ENCODE measurements around the gene GNG3. TPM values are rescaled to one million over a fixed set of nuclear protein-coding genes. Genes with fewer than 3 reads are reported as not detected.

The GNG3 gene
- total and polyA plus RNA-seq, 2 of the 8 experiments (the other 6 are each of a cell fraction or from before 2014, with no cell fraction given), result 4.9 to 12.1 TPM

DNA sequence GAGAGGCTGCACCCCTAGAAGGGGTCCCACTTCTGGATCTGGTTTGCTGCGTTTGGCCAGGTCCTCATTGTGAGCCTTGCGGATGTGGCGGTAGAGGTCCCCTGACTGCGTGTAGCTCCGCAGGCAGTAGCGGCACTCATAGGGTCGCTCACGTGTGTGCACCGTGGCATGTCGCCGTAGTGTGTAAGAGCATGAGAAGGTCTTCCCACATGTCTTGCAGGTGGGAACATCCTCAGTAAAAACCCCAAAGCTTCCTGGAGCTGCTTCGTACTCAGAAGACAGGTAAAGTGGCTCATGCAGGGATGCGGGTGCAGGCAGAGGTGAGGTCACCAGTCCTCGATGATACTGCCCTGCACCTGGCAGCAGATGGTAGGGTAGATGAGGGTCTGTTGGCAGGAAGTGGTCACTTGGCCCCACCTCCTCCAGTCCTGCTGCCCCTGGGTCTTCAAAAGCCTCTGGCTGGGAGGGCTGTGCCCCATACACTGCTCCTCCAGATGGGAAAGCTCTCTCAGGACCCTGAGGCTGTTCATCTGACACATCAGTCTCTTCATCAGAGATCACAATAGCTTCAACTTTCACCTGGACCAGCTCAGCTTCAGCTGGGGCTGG is 44.8 kb downstream of the GNG3 start (continued):
- TF ChIP-seq, protein P1, sequence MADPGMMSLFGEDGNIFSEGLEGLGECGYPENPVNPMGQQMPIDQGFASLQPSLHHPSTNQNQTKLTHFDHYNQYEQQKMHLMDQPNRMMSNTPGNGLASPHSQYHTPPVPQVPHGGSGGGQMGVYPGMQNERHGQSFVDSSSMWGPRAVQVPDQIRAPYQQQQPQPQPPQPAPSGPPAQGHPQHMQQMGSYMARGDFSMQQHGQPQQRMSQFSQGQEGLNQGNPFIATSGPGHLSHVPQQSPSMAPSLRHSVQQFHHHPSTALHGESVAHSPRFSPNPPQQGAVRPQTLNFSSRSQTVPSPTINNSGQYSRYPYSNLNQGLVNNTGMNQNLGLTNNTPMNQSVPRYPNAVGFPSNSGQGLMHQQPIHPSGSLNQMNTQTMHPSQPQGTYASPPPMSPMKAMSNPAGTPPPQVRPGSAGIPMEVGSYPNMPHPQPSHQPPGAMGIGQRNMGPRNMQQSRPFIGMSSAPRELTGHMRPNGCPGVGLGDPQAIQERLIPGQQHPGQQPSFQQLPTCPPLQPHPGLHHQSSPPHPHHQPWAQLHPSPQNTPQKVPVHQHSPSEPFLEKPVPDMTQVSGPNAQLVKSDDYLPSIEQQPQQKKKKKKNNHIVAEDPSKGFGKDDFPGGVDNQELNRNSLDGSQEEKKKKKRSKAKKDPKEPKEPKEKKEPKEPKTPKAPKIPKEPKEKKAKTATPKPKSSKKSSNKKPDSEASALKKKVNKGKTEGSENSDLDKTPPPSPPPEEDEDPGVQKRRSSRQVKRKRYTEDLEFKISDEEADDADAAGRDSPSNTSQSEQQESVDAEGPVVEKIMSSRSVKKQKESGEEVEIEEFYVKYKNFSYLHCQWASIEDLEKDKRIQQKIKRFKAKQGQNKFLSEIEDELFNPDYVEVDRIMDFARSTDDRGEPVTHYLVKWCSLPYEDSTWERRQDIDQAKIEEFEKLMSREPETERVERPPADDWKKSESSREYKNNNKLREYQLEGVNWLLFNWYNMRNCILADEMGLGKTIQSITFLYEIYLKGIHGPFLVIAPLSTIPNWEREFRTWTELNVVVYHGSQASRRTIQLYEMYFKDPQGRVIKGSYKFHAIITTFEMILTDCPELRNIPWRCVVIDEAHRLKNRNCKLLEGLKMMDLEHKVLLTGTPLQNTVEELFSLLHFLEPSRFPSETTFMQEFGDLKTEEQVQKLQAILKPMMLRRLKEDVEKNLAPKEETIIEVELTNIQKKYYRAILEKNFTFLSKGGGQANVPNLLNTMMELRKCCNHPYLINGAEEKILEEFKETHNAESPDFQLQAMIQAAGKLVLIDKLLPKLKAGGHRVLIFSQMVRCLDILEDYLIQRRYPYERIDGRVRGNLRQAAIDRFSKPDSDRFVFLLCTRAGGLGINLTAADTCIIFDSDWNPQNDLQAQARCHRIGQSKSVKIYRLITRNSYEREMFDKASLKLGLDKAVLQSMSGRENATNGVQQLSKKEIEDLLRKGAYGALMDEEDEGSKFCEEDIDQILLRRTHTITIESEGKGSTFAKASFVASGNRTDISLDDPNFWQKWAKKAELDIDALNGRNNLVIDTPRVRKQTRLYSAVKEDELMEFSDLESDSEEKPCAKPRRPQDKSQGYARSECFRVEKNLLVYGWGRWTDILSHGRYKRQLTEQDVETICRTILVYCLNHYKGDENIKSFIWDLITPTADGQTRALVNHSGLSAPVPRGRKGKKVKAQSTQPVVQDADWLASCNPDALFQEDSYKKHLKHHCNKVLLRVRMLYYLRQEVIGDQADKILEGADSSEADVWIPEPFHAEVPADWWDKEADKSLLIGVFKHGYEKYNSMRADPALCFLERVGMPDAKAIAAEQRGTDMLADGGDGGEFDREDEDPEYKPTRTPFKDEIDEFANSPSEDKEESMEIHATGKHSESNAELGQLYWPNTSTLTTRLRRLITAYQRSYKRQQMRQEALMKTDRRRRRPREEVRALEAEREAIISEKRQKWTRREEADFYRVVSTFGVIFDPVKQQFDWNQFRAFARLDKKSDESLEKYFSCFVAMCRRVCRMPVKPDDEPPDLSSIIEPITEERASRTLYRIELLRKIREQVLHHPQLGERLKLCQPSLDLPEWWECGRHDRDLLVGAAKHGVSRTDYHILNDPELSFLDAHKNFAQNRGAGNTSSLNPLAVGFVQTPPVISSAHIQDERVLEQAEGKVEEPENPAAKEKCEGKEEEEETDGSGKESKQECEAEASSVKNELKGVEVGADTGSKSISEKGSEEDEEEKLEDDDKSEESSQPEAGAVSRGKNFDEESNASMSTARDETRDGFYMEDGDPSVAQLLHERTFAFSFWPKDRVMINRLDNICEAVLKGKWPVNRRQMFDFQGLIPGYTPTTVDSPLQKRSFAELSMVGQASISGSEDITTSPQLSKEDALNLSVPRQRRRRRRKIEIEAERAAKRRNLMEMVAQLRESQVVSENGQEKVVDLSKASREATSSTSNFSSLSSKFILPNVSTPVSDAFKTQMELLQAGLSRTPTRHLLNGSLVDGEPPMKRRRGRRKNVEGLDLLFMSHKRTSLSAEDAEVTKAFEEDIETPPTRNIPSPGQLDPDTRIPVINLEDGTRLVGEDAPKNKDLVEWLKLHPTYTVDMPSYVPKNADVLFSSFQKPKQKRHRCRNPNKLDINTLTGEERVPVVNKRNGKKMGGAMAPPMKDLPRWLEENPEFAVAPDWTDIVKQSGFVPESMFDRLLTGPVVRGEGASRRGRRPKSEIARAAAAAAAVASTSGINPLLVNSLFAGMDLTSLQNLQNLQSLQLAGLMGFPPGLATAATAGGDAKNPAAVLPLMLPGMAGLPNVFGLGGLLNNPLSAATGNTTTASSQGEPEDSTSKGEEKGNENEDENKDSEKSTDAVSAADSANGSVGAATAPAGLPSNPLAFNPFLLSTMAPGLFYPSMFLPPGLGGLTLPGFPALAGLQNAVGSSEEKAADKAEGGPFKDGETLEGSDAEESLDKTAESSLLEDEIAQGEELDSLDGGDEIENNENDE (IDR thresholded peaks at IDR 0.05; ENCODE audit: insufficient replicate concordance, low read length), result no peak
- no peak for TF ChIP-seq JUN (IDR thresholded peaks at IDR 0.05; ENCODE audit: low read depth, low read length)
